Right ventricle myocardium superior (tissue), 1 donor: ENCODE data around the gene YBX3. TPM values are rescaled to one million over a fixed set of nuclear protein-coding genes. Genes with fewer than 3 reads are reported as not detected.

ENCODE experiments used
- ATAC-seq: fragments of 200-7000 bp; cut with Tn5 transposase; one replicate; pipeline ENCODE4 v1.9.1; 2020; ENCODE audit warnings: mild to moderate bottlenecking; ENCODE audit not compliant: poor library complexity
- DNase-seq: peaks from one replicate; pipeline ENCODE4 v3.0.0-alpha.2; 2020
- intact Hi-C: fragments of 100-400 bp; cut with DNase I; formaldehyde crosslinking; loops from one replicate; pipeline ENCODE4 v1.11.2; 2022
- total RNA-seq: library from RNA; stranded (reverse); fragmentation: NEBNext Ultra II Directional; extraction: Animal tissue kit (Norgen Biotek cat#: 25700); gene quantifications from one replicate; pipeline ENCODE4 v1.2.1, GENCODE V29; 2021
- donor health status: DM: no; HTN: yes; CAD: no; lungs with severe emphysema.

YBX3 gene
- total RNA-seq, 1 donor from 2014 or later: 535 TPM

DNA sequence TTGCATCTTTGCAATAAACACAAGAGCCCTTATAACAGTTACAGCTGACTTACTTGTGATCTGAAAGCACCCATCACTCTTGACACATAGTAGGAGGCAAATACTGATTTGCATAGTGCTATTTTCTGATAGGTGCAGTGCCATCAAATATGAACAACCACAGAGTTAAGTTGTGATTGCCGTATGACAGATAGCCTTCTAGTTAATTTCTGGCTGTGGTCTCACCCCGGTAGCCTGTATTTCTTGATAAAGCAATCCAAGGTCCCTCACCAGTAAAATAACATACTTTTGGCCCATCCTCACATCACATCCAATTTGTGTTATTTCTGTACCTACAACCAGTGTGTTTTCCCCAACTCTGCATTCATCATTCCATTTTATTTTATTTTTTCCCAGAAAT is 26.0 kb downstream of the YBX3 start:
- ATAC-seq: no peak
- DNase-seq: no peak

DNA sequence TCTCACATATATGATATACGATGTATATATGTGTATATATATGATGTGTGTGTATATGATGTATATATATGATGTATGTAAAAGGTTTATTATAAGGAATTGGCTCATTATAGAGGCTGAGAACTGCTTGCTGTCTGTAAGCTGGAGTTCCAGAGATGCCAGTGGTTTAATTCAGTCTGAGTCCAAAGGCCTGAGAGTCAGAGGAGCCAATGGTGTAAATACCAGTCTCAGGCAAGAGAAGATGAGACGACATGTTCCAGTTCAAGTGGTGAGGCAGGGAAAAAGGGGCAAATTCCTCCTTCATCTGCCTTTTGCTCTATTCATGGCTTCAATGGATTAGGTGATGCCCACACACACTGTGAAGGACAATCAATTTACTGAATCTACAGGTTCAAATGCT is 32.2 kb downstream of the YBX3 start:
- no peak for ATAC-seq
- intact Hi-C loops: loop anchor here (10.0 kb wide), 1 partner anchor 54 kb away; no protein-coding TSS in a partner anchor
- no peak for DNase-seq

More for the DNA sequence above, 26.0 kb downstream of the YBX3 start:
- intact Hi-C loops: loop anchor here (10.0 kb wide), 1 partner anchor 48 kb away; no protein-coding TSS in a partner anchor

DNA sequence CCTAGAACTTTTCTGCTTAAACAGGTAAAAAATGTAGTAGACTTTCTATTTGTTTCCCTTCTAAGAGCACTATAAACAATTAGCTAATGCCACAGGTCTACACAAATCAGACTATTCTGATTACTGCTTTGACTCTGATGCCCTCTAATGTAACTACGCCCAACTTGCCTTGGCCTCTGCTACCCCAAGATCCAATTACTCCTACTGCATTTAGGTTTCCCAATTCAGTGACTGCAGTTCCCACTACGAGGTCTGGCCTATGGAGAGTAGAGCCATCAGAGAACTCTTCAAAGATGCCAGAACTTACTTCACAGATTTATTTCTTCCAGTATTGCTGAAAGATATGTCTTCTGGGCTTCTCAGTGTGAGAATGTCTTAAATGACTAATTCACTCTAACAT is 34.0 kb downstream of the YBX3 start:
- ATAC-seq (no peak), DNase-seq (no peak)
- intact Hi-C loops: no loop called here

DNA sequence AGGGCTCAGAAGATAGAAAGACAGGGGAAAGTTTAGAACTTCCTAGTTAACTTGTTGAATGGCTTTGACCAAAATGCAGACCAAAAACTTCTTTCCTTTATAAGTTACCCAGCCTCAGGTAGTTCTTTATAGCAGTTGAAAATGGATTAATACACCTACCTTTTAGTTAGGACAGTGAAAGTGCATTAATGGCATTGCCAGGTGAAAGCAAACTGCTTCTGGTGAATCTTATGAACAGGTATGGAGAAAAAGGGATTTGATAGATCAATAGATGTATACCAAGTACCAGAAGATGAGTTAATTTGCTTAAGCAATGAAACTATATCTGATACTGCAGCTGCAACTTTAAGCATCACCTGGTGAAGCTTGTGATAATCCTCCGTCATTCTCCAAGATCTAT is 35.1 kb downstream of the YBX3 start:
- intact Hi-C loops: no loop called here
- no peak for ATAC-seq
- no peak for DNase-seq

DNA sequence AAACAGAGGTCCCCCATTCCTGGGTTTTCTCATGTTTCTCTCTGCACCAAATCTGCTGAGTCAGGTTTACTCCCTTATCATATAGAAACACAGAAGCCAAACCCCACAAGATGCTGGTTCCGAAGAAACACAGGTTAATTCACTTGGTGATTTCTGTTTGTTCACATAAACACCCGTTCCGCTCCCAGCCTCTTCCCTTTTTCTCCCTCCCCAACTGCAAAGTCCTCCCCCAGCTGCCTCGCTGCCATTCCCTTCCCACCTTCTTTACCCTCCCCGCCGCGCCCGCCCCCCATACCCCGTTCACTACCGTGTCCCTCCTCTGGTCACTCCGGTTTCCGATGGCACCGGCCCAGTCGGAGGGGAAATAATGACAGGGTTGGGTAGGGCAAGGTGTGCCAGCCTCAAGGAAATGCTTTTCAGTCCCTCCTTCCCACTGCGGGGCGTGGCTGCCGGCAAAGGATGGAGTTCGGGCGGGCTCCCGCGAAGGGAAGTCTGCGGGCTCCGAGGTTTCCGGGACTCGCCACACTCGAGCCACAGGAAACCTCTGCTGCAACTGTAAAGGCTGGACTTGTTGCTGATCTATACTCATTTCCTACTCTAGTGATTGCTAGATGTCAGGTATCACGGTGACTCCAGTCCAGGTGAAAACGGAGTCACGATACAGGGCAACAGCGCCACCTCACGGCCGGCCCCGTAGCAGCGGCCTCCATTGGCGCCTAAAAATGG is 49.3 kb downstream of the YBX3 start, which contains the start of gene STYK1:
STYK1 (minus strand) TSS at position 394 of the 726 bp plus-strand sequence. CDS start 39,434 bp downstream, outside the sequence.
- DNase-seq (peak; percentile 60), ATAC-seq (peak; percentile 53)
- intact Hi-C loops: no loop called here

DNA sequence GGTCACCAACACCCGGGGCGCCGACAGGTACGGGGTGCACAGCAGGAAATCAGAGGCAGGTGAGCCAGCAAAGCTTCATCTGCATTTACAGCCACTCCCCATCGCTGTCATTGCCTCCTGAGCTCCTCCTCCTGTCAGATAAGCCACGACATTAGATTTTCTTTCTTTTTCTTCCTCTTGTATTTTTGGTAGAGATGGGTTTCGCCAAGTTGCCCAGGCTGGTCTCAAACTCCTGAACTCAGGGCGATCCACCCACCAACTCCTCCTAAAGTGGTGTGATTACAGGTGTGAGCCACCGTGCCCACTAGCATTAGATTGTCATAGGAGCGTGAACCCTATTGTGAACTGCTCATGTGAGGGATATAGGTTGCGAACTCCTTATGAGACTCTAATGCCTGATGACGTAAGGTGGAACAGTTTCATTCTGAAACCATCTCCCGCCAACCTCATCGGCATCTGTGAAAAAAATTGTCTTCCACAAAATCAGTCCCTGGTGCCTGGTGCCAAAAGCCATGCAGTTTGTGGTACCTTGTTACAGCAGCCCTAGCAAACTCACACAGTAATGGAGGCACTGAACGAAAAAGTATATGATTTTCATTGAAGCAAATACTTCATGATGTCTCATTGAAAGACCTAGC is 50.8 kb downstream of the YBX3 start:
- intact Hi-C loops: no loop called here
- ATAC-seq (no peak), DNase-seq (no peak)

DNA sequence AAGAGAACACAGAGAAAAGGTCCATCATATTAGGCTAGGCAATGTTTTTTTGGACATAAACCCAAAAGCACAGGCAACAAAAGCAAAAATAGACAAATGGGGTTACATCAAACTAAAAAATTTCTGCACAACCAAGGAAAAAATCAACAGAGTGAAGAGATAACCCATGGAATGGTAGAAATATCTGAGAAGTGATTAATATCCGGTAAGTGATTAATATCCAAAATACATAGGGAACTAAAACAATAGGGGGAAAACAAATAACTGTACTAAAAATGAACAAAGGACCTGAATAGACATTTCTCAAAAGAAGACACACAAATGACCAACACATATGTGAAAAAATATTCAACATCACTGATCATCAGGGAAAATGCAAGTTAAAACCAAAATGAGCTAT is 53.6 kb downstream of the YBX3 start:
- DNase-seq: no peak
- intact Hi-C loops: no loop called here
- ATAC-seq: no peak

DNA sequence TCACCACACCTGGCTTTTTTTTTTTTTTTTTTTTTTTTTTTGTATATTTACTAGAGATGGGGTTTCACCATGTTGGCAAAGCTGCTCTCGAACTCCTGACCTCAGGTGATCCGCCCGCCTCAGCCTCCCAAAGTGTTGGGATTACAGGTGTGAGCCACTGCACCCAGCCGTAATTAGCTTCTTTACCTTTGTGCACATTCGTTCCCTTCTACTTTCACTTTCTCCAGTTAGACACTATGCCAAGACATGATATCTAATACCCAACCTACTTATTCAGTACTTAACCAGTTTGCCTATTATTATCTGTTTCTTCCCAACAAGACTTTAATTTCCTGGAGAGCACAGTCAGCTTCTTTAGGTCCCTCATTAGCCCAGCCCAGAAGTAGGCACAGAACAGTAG is 54.6 kb downstream of the YBX3 start:
- no peak for DNase-seq
- ATAC-seq: no peak
- intact Hi-C loops: no loop called here

DNA sequence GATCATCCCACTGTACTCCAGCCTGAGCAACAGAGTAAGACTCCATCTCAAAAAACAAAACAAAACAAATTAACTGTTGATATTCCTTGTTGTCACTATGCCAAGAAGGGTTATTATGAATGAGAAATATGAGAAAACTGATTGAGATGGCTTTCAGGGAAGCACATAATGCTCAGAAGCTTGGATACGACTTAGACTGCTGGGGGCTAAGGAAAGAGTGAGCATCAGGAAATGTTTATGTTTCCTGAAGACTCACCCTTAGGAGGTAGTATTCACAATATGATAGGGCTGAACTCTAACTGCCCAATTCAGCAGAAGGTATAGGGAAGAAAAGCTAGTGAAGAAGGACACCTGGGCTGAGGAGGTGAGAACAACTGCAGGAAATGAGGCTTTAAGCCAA is 55.5 kb downstream of the YBX3 start:
- DNase-seq (no peak), ATAC-seq (no peak)
- intact Hi-C loops: no loop called here

DNA sequence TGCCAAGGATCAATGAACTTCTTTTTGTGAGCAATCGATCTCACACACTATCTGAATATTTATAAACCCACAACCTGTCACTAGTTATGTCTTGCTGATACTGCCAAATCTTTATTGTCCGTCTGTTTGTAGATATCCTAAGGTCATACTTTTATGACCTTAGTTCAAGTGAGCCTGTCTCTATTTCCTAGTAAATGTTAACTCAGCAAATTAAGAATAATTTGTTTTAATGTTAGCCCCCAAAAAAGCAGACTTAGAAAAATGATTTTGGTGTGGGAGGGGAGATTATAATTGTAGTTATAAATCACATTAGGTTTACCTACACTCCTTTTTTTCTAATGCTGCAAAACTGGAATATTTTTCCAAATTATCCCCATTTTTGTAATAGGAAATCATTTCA is 58.6 kb downstream of the YBX3 start:
- intact Hi-C loops: no loop called here
- DNase-seq (no peak), ATAC-seq (no peak)

DNA sequence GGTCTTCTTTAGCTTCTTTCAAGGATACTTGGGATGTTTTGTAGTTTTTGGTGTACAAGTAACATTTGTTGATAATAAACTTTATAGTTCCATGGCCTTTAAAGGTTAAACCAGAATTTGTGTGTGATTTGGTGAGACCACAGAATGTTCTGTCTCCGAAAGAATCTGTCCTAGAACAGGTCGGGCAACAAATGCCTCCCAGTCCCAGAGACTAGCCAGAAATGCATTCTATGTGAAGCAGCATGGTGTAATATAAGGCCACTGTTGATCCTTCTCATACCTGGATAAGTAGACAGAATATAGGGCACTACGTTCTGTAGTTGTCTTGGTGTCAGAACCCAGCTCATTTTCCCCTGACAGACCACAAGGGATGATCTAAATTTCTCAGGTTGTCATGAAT is 59.3 kb downstream of the YBX3 start:
- DNase-seq: no peak
- ATAC-seq: no peak
- intact Hi-C loops: no loop called here

DNA sequence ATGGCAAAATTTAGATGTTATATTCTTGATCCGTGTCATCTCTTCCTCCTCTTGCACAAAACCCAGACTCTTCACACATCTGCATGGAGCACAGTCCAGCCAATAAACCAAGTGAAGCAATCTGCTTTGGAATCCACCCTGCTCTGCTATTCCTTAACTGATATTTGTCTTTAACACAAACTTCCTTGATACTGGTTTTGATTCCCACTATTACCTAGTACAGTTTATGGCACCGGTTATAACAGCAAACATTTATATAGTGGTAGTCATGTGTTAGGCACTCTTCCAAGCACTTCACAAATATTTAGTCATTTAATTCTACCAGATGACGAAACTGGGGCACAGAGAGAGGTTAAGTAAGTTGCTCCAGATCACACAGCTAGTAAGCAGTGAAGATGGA is 61.8 kb downstream of the YBX3 start:
- intact Hi-C loops: no loop called here
- no peak for DNase-seq
- no peak for ATAC-seq

DNA sequence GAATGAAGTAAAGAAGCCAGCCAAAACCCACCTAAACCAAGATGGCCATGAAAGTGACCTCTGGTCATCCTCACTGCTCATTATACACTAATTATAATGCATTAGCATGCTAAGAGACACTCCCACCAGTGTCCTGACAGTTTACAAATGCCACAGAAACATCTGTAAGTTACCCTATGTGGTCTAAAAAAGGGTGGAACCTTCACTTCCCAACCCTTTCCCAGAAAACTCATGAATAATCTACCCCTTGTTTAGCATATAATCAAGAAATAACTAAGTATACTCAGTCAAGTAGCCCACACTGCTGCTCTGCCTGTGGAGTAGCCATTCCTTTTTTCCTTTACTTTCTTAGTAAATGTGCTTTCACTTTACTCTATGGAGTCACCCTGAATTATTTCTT is 69.1 kb downstream of the YBX3 start:
- intact Hi-C loops: no loop called here
- no peak for ATAC-seq
- DNase-seq: no peak

DNA sequence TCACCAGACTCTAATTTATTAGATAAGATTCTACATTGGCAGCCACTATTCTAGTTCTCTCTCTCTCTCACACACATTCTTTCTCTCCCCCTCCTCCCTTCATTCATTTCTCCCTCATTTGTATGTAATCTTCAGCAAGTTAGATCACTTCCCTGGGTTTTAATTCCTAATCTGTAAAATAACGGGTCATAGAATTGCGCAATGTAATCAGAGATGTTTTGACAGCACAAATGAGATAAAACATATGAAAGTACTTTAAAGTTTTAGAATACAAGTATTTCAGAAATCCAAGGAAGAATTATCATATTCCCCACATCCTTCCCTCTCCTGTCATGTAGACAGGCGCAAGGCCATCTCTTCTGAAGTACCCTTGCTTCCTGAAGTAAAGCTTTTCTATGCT is 70.9 kb downstream of the YBX3 start:
- intact Hi-C loops: no loop called here
- DNase-seq: no peak
- ATAC-seq: no peak

Other genes with a start within 250 kb of the YBX3 start
- 0.35 TPM for gene EIF2S3B, start 217.4 kb downstream of the YBX3 start, total RNA-seq
- gene MAGOHB, start 109.7 kb downstream of the YBX3 start, total RNA-seq: 14.0 TPM
- gene STYK1, start 49.3 kb downstream of the YBX3 start, total RNA-seq: not detected
- gene TAS2R7, start 79.3 kb upstream of the YBX3 start, total RNA-seq: not detected
- gene TAS2R8, start 84.0 kb upstream of the YBX3 start, total RNA-seq: not detected
- 0.22 TPM for gene TAS2R9, start 86.8 kb upstream of the YBX3 start, total RNA-seq
- gene TAS2R10, start 103.0 kb upstream of the YBX3 start, total RNA-seq: not detected
- gene PRR4, start 126.2 kb upstream of the YBX3 start, total RNA-seq: 1.1 TPM
- 2.5 TPM for gene PRH1, start 160.9 kb upstream of the YBX3 start, total RNA-seq
- 0.27 TPM for gene TAS2R13, start 186.2 kb upstream of the YBX3 start, total RNA-seq
- gene PRH2, start 205.9 kb upstream of the YBX3 start, total RNA-seq: not detected
- 0.75 TPM for gene TAS2R14, start 215.9 kb upstream of the YBX3 start, total RNA-seq